OCI-LY1 (cell line): ENCODE measurements around the gene FADS6.
A peak's percentile ranks its signal among the peaks of the same experiment; 100 is the strongest.

Experiments
- H2AFZ ChIP-seq: fragments of 200-600 bp; sonication (generic), shearing (Covaris generic); 2 replicates; pipeline ENCODE4 v1.6.0; 2014; ENCODE audit warnings: antibody characterized with exemption, mild to moderate bottlenecking, low read length
- H3F3A ChIP-seq: fragments of 200-600 bp; sonication (generic), shearing (Covaris generic); 2 replicates; pipeline ENCODE4 v1.6.0; 2014; ENCODE audit warnings: mild to moderate bottlenecking, antibody characterized with exemption, low read length, moderate library complexity; ENCODE audit not compliant: insufficient read depth
- H3K27ac ChIP-seq: fragments of 200-600 bp; sonication (generic); 2 replicates; pipeline ENCODE4 v1.5.1; 2014; ENCODE audit warnings: low read length, mixed run types, mild to moderate bottlenecking, low read depth; ENCODE audit not compliant: poor library complexity, severe bottlenecking
- H3K27me3 ChIP-seq: fragments of 200-600 bp; sonication (generic); 2 replicates; pipeline ENCODE4 v1.6.0; 2014; ENCODE audit warnings: antibody characterized with exemption, mild to moderate bottlenecking, low read length, moderate library complexity; ENCODE audit not compliant: insufficient read depth
- H3K36me3 ChIP-seq: fragments of 200-600 bp; sonication (generic); 2 replicates; pipeline ENCODE4 v1.6.1; 2014; ENCODE audit warnings: mild to moderate bottlenecking, antibody characterized with exemption, low read length, moderate library complexity, mixed read lengths; ENCODE audit not compliant: insufficient read depth
- H3K4me1 ChIP-seq: fragments of 200-600 bp; sonication (generic); 2 replicates; pipeline ENCODE4 v1.5.1; 2014; ENCODE audit warnings: mild to moderate bottlenecking, low read length, moderate library complexity; ENCODE audit not compliant: insufficient read depth, severe bottlenecking
- H3K4me2 ChIP-seq: fragments of 200-600 bp; sonication (generic), shearing (Covaris generic); 2 replicates; pipeline ENCODE4 v1.6.1; 2014; ENCODE audit warnings: low read length
- H3K4me3 ChIP-seq: fragments of 200-600 bp; sonication (generic); 2 replicates; pipeline ENCODE4 v1.5.1; 2014; ENCODE audit warnings: low read length, low read depth, mild to moderate bottlenecking, mixed read lengths; ENCODE audit not compliant: poor library complexity, severe bottlenecking
- H3K79me2 ChIP-seq: fragments of 200-600 bp; shearing (Covaris generic); 2 replicates; pipeline ENCODE4 v1.6.1; 2016; ENCODE audit warnings: mixed run types, low read length, mixed read lengths; ENCODE audit not compliant: insufficient read depth
- H3K9ac ChIP-seq: fragments of 200-600 bp; sonication (generic), shearing (Covaris generic); 2 replicates; pipeline ENCODE4 v1.6.1; 2014; ENCODE audit warnings: mild to moderate bottlenecking, low read length, mixed read lengths
- H3K9me2 ChIP-seq: fragments of 200-600 bp; sonication (generic), shearing (Covaris generic); 2 replicates; pipeline ENCODE4 v1.6.1; 2014; ENCODE audit warnings: low read depth, mild to moderate bottlenecking, low read length, mixed read lengths
- H3K9me3 ChIP-seq: fragments of 200-600 bp; shearing (Covaris generic); 2 replicates; pipeline ENCODE4 v1.6.1; 2014; ENCODE audit warnings: low read length, mixed read lengths
- H4K20me1 ChIP-seq: fragments of 200-600 bp; sonication (generic), shearing (Covaris generic); 2 replicates; pipeline ENCODE4 v1.6.0; 2016; ENCODE audit warnings: mild to moderate bottlenecking, low read length; ENCODE audit not compliant: insufficient read depth
- EZH2 ChIP-seq: fragments of 200-600 bp; sonication (generic), shearing (Covaris generic); IDR thresholded peaks from 2 replicates; pipeline ENCODE4 v1.8.0; 2017; ENCODE audit warnings: borderline replicate concordance, mixed run types, mild to moderate bottlenecking, antibody characterized with exemption, low read length, moderate library complexity, mixed read lengths
- TF ChIP-seq, protein P1 (sequence below): fragments of 200-600 bp; sonication (generic), shearing (Covaris generic); IDR thresholded peaks from 2 replicates; pipeline ENCODE4 v1.5.1; 2017; ENCODE audit warnings: mild to moderate bottlenecking, antibody characterized with exemption, low read length, moderate library complexity, mixed read lengths

The FADS6 gene

DNA sequence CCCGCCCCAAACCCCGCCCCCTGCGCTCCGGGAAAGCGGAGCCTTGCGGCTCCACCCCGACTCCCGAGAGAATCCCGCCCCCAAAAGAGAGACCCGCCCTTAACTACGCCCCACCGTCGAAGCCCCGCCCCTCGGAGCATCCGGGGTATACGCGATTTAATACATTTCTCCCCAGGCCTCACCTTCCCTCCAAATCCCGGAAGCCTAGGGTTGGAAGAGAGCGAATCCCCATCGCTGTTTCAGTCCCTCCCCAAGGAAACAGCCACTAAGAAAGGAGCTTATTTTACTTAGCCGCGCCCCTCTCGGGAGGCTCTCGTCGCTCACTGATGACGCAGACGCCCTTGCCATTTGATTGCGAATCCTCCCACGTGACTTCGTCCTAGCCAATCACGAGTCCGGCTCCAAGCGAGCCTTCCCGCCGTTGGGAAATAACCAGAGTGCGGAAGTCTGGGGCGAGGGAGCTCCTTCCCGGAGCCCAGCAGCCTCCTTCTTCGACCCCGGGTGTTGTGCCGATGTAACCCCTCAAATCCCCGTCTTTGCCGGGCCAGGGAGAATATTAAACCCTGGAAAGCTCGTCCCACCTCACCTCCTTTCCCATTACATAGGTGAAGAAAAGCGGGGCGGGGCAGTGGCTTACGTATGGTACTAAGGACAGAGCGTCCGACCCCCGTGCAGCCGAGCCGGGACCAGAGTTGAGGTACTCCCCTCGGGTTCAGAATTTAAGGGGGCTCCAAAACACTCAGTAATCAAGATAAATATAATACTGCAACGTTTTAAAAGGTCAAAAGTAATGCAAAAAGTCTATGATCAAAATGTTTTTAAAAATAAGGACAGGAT is 20.2 kb downstream of the FADS6 start:
- Histone ChIP-seq H3K4me3 (peak overlapping the region; percentile 78), H3K27me3 (no peaks in the 10 kb centered on the region), H2AFZ (no peak overlapping the region), H3K9ac (peak overlapping the region; percentile 86), H4K20me1 (no peaks in the 10 kb centered on the region), H3F3A (no peaks in the 10 kb centered on the region), H3K79me2 (no peaks in the 10 kb centered on the region), H3K27ac (peak overlapping the region; percentile 34), H3K9me2 (no peaks in the 10 kb centered on the region), H3K4me1 (peaks cover 15% of the 10 kb centered on the region), H3K9me3 (no peaks in the 10 kb centered on the region), H3K4me2 (peak overlapping the region; percentile 82), H3K36me3 (no peaks in the 10 kb centered on the region)
- TF ChIP-seq EZH2: no peak
- TF ChIP-seq, protein P1, sequence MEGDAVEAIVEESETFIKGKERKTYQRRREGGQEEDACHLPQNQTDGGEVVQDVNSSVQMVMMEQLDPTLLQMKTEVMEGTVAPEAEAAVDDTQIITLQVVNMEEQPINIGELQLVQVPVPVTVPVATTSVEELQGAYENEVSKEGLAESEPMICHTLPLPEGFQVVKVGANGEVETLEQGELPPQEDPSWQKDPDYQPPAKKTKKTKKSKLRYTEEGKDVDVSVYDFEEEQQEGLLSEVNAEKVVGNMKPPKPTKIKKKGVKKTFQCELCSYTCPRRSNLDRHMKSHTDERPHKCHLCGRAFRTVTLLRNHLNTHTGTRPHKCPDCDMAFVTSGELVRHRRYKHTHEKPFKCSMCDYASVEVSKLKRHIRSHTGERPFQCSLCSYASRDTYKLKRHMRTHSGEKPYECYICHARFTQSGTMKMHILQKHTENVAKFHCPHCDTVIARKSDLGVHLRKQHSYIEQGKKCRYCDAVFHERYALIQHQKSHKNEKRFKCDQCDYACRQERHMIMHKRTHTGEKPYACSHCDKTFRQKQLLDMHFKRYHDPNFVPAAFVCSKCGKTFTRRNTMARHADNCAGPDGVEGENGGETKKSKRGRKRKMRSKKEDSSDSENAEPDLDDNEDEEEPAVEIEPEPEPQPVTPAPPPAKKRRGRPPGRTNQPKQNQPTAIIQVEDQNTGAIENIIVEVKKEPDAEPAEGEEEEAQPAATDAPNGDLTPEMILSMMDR: no peak

DNA sequence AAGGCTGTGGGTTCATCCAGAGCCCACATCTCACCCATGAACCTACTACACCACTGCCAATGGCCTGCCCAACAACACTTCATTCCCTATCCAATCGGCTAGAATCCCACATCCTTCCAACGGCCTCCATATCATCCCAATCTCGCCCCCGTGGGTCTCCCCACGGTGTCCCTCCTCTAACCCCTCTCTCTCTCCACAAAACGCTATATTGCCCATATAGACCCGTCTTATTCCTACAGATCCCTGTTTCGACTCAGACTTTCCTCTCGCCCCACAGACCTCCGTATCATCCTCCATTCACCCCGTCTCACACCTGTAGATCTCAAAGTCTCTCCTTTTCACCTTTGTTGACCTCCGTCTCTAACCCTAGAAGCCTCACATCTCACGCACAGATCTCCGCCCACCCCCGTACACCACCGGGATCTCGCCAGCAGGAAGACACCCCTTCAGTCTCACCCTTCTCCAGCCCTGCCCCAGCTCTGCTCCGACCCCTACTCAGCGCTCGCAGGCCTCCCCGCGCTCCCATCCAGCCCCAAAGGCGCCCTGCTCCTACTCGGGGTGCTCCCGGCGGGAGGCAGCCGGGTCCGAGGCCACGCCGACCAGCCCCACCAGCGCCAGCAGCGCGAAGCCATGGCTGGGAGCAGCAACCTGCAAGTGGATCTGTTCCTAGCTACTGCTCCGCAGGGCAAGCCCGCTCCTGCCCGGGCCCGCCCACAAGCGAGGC is 21.0 kb downstream of the FADS6 start, which contains the start of gene FDXR:
TSS of gene FDXR (minus strand) at position 682 of the 724 bp plus-strand sequence. CDS start at position 632, 50 bp downstream.
- Histone ChIP-seq H3K27ac (peak within 1 kb of the TSS; percentile 34), H3K9me3 (no peaks in the 10 kb centered on the region), H2AFZ (no peak within 1 kb of the TSS), H4K20me1 (no peaks in the 10 kb centered on the region), H3K27me3 (no peaks in the 10 kb centered on the region), H3K9ac (peak within 1 kb of the TSS; percentile 86), H3K4me2 (peak within 1 kb of the TSS; percentile 82), H3K4me3 (peak within 1 kb of the TSS; percentile 78), H3K9me2 (no peaks in the 10 kb centered on the region), H3F3A (no peaks in the 10 kb centered on the region), H3K36me3 (no peaks in the 10 kb centered on the region), H3K79me2 (no peaks in the 10 kb centered on the region), H3K4me1 (peaks cover 15% of the 10 kb centered on the region)
- TF ChIP-seq EZH2: no peak

DNA sequence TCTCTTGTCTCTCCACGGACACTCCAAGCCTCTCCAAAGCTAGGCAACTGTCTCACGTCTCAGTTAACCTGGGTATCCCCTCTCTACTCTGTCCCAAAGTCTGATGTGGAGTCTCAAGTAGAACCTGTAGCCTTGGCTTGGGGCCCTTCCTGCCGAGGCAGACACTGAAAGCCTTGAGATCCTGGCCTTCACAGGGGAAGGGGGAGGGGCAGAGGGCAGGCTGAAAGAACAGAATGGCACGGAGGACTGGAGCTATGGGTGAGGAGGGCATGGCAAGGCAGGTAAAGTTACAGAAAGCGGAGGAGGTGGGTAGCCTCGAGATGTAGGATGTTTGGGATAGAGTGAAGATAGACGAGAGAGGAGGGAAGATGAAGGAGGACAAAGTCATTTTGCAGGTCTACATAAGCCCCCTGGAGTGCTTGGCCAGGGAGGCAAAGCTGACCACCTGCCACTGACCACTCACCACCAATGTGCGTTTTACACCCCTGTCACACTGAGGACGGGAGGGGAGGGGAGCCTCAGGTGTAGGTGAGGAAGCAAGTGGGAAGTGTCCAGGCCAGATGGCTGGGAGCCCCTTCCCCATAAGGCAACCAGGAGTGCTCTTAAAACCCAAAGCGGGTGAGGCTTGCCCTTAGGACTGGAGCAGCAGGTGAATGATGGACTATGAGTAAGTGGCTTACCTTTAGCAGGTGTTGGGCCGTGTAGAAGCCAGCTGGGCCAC is 21.9 kb downstream of the FADS6 start:
- Histone ChIP-seq H3K4me2 (peak overlapping the region; percentile 82; the same call in 1 of the 2 replicates), H3K9me3 (no peaks in the 10 kb centered on the region), H4K20me1 (no peaks in the 10 kb centered on the region), H3K36me3 (no peaks in the 10 kb centered on the region), H3K9me2 (no peaks in the 10 kb centered on the region), H3K9ac (no peak overlapping the region; the same call in 1 of the 2 replicates), H3K27ac (no peak overlapping the region), H3K27me3 (no peaks in the 10 kb centered on the region), H2AFZ (no peak overlapping the region), H3F3A (no peaks in the 10 kb centered on the region), H3K4me1 (peaks cover 15% of the 10 kb centered on the region), H3K4me3 (peak overlapping the region; percentile 78), H3K79me2 (no peaks in the 10 kb centered on the region)
- TF ChIP-seq, protein P1: no peak
- no peak for TF ChIP-seq EZH2
